ENCODE results near the gene PKDCC.

DNA sequence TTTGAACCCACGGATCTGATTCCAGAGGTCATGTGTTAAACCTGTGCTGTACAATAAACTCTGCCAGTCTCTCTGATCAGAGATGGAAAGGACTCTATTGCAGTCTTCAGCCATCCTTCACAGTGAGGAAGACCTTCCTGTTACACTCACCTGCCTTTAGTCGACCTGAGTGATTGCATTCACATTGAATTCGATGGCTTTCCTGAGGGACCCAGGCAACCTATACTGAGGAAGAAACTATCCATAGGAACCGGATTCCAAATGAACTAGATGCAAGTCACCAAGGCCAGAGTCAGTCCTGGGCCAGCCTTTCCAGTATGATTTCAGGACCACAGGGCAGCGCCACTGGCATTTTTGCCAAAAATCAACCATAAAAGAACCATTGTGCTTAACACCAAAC is 56.8 kb downstream of the PKDCC start:
- no peak for TF ChIP-seq TAF1 (CRISPR knock-in tag; IDR thresholded peaks at IDR 0.05)
- TF ChIP-seq, protein P1, sequence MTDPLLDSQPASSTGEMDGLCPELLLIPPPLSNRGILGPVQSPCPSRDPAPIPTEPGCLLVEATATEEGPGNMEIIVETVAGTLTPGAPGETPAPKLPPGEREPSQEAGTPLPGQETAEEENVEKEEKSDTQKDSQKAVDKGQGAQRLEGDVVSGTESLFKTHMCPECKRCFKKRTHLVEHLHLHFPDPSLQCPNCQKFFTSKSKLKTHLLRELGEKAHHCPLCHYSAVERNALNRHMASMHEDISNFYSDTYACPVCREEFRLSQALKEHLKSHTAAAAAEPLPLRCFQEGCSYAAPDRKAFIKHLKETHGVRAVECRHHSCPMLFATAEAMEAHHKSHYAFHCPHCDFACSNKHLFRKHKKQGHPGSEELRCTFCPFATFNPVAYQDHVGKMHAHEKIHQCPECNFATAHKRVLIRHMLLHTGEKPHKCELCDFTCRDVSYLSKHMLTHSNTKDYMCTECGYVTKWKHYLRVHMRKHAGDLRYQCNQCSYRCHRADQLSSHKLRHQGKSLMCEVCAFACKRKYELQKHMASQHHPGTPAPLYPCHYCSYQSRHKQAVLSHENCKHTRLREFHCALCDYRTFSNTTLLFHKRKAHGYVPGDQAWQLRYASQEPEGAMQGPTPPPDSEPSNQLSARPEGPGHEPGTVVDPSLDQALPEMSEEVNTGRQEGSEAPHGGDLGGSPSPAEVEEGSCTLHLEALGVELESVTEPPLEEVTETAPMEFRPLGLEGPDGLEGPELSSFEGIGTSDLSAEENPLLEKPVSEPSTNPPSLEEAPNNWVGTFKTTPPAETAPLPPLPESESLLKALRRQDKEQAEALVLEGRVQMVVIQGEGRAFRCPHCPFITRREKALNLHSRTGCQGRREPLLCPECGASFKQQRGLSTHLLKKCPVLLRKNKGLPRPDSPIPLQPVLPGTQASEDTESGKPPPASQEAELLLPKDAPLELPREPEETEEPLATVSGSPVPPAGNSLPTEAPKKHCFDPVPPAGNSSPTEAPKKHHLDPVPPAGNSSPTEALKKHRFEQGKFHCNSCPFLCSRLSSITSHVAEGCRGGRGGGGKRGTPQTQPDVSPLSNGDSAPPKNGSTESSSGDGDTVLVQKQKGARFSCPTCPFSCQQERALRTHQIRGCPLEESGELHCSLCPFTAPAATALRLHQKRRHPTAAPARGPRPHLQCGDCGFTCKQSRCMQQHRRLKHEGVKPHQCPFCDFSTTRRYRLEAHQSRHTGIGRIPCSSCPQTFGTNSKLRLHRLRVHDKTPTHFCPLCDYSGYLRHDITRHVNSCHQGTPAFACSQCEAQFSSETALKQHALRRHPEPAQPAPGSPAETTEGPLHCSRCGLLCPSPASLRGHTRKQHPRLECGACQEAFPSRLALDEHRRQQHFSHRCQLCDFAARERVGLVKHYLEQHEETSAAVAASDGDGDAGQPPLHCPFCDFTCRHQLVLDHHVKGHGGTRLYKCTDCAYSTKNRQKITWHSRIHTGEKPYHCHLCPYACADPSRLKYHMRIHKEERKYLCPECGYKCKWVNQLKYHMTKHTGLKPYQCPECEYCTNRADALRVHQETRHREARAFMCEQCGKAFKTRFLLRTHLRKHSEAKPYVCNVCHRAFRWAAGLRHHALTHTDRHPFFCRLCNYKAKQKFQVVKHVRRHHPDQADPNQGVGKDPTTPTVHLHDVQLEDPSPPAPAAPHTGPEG (CRISPR knock-in tag; IDR thresholded peaks at IDR 0.05), result no peak
- TF ChIP-seq ZFP62 (CRISPR knock-in tag; IDR thresholded peaks at IDR 0.05), result no peak
- no peak for TF ChIP-seq ZNF136 (CRISPR knock-in tag; IDR thresholded peaks at IDR 0.05; ENCODE audit: low read depth)
- TF ChIP-seq, protein P2, sequence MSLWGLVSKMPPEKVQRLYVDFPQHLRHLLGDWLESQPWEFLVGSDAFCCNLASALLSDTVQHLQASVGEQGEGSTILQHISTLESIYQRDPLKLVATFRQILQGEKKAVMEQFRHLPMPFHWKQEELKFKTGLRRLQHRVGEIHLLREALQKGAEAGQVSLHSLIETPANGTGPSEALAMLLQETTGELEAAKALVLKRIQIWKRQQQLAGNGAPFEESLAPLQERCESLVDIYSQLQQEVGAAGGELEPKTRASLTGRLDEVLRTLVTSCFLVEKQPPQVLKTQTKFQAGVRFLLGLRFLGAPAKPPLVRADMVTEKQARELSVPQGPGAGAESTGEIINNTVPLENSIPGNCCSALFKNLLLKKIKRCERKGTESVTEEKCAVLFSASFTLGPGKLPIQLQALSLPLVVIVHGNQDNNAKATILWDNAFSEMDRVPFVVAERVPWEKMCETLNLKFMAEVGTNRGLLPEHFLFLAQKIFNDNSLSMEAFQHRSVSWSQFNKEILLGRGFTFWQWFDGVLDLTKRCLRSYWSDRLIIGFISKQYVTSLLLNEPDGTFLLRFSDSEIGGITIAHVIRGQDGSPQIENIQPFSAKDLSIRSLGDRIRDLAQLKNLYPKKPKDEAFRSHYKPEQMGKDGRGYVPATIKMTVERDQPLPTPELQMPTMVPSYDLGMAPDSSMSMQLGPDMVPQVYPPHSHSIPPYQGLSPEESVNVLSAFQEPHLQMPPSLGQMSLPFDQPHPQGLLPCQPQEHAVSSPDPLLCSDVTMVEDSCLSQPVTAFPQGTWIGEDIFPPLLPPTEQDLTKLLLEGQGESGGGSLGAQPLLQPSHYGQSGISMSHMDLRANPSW (CRISPR knock-in tag; IDR thresholded peaks at IDR 0.05; ENCODE audit: borderline replicate concordance), result no peak
- TF ChIP-seq HDAC6 (IDR thresholded peaks at IDR 0.05; ENCODE audit: low read depth, low read length), result no peak
- TF ChIP-seq TARDBP (CRISPR knock-in tag; IDR thresholded peaks at IDR 0.05), result no peak
- TF ChIP-seq TCF12 (IDR thresholded peaks at IDR 0.05), result no peak
- TF ChIP-seq TCF12 (CRISPR knock-in tag; IDR thresholded peaks at IDR 0.05), result no peak
- no peak for TF ChIP-seq KLF16 (CRISPR knock-in tag; IDR thresholded peaks at IDR 0.05)
- TF ChIP-seq PAF1 (CRISPR knock-in tag; IDR thresholded peaks at IDR 0.05), result no peak
- TF ChIP-seq, protein P3, sequence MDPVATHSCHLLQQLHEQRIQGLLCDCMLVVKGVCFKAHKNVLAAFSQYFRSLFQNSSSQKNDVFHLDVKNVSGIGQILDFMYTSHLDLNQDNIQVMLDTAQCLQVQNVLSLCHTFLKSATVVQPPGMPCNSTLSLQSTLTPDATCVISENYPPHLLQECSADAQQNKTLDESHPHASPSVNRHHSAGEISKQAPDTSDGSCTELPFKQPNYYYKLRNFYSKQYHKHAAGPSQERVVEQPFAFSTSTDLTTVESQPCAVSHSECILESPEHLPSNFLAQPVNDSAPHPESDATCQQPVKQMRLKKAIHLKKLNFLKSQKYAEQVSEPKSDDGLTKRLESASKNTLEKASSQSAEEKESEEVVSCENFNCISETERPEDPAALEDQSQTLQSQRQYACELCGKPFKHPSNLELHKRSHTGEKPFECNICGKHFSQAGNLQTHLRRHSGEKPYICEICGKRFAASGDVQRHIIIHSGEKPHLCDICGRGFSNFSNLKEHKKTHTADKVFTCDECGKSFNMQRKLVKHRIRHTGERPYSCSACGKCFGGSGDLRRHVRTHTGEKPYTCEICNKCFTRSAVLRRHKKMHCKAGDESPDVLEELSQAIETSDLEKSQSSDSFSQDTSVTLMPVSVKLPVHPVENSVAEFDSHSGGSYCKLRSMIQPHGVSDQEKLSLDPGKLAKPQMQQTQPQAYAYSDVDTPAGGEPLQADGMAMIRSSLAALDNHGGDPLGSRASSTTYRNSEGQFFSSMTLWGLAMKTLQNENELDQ (CRISPR knock-in tag; IDR thresholded peaks at IDR 0.05; ENCODE audit: borderline replicate concordance), result no peak

Data from HepG2 (cell line).